Fibroblast of skin of scalp (primary cell): ENCODE data around the gene KRT25.
"Not testable (repeated sequence)": the region's sequence is repeated elsewhere in the genome, so short reads cannot be mapped to it uniquely, and the experiment has no call there.

Source experiments
- DNase-seq: peaks from one replicate; pipeline ENCODE4 v3.0.0-alpha.2; 2013

KRT25 gene

DNA sequence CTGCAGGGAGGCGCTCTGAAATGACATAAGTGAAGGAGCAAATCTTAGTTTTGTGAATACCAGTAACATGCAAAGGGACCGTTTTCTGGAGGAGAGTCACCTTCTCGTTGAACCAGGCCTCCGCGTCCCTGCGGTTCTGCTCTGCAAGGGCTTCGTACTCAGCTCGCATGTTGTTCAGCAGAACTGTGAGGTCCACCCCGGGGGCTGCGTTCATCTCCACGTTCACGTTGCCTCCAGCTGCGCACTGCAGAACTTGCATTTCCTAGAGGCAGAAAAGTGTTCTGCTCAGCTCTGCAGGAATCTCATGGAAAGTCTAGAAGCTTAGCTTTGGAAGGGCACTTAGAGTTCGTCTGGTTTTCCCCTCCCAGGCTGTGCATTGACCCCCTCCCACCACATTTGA lies 4.1 kb downstream of the KRT25 start:
- no peak for DNase-seq

DNA sequence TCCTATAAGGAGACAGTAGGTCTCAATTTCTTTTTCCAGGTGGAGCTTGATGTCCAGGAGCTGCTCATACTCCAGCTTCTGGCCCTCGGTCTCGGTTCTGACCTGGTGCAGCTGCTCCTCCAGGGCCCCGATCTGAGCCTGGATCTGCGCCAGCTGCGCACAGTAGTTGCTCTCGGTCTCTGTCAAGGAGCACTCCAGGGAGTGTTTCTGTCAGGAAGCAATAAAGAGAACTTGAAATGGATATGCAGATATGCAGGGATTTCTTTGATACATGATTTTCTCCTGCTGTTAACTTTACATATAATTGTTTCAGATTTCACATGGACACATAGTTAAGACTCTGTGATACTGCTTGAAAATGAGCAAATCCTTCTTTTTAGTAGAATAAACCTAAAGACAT lies 4.7 kb downstream of the KRT25 start:
- no peak for DNase-seq

DNA sequence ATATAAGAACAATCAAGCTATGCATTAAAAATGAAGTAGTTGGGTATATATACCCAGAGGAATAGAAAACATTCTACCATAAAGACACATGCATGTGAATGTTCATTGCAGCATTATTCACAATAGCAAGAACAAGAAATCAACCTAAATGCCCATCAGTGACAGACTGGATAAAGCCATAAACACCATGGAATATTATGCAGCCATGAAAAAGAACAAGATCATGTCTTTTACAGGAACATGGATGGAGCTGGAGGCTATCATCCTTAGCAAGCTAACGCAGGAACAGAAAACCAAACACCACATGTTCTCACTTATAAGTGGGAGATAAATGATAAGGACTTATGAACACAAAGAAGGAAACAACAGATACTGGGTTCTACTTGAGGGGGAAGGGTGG lies 6.5 kb downstream of the KRT25 start:
- not testable (repeated sequence) for DNase-seq

DNA sequence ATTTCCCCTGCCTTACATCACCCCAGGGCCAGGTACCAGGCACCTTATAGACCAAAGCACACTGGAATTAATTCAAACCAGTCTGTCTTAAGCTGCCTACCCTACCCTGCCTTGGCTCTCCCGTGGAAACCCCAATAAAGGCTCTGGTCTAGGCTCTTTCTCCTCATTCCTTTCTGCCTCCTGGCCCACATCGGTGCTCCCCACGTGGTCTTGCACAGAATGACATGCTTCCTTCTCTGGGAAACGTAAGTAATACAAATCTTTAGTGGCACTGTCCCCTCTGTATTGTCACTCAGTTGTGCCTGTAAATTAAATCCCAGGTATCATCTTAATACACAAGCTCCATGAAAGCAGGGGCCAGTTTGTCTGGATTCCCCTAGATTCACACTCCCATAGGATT lies 16.6 kb downstream of the KRT25 start:
- DNase-seq, result no peak

- no peak for DNase-seq
These were observed 20.1 kb downstream of the KRT25 start for GRCh38 chr17:40735016-40735415.

GRCh38 chr17:40734018-40734417 lies 21.1 kb downstream of the KRT25 start:
- DNase-seq, result no peak

DNA sequence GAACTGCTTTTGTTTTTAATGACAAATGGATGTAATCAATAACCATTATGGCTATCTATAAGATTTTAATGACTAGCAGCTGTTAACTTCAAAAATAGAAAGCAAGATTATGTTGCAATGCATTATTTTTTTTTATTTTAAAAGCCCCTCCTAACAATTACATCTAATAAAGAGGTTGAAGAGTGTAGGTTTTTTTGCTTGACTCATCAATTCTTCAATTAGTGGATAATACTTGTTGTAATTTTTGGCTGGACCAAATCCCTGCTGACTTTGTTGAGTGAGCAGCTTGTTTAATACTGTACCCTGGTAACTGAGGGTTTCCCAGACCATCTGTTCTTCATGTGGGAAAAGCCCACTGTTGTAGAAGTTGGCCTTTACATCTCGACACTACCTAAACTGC lies 24.2 kb downstream of the KRT25 start:
- DNase-seq, result no peak

DNA sequence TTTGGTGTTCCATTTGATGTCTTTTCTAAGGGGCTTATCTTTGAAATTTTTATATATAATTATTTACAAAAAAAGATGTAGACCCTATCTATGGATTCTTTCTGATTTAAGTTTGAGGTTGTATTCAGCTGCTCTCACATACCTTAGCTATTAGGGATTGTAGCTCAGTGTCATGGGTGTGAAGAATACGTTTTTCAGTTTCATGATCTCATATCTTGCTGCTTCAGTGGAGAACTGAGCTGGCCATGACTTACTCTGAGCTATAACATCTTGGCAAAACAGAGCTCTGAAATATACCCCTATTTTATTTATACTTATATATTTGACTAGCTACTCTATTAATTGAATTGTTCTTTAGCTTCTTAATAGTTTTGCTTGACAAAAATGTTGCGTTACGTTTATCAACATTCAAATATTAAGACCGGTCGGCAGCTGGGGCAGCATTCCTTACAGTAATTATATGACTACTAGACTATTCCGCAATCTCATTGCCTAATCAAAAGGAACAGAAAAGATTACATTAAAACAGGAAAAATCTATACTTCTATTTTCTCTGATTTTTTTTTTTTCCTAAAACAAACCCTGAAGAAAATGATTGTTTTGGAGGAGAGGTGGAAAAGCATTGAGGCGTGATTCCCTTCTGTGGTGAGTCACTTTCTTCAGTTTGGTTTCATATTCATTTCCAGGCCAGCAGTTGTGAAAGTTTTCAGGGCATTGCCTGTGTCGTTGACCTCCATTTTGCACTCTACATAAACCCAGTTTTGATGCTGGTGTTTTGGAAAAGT lies 27.5 kb downstream of the KRT25 start:
- DNase-seq, result no peak

GRCh38 chr17:40726919-40727318 lies 28.2 kb downstream of the KRT25 start:
- no peak for DNase-seq

DNA sequence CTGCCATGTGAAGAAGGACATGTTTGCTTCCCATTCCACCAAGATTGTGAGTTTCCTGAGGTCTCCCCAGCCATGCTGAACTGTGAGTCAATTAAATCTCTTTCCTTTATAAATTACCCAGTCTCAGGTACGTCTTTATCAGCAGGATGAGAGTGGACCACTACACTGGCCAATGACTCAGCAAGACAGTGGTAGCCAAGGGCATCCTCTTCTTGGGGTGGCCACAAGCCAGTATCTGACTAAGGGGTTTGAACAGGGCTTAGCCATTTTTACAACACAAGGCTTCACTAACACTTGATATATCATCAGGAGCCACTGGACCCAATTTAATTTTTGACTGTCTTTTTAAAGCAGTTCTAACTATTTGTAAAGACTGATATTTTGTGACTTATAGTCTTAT lies 30.5 kb downstream of the KRT25 start:
- DNase-seq, result no peak

DNA sequence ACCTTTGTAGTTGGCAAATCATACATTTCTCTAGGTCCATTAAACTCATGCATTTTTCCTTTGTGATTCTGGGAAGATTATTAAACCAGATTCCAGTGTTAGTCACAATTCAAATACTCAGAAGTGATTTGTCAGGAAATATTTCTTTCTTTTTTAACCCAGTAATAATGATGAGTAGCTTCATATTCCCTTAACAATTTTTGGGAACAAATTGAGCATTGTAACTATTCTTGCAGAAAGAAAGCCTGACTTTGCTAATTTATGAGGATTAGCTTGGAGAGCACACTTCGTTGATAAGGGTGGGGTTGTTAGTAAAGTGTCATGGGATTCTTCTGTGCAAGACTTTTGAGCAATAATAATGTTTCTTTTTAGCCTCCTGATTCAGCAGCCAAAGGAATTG lies 32.9 kb downstream of the KRT25 start:
- no peak for DNase-seq

DNA sequence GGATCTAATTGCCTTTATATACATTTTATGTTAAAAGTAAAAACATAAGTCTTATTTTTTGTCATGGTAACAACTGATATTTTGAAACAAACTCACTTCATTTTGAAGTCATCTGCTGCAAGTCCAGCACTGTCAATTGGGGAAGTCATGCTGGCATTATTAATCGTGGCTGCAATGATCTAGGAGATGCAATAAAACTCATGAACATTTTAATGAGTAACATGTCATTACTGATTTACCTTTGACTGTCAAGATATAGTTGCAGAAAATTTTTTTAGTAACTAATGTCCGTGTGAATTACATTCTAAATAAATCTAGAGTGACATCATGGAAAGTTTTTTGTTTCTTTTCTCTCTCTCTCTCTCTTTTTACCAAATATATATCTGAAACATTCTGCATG lies 34.2 kb downstream of the KRT25 start:
- no peak for DNase-seq

DNA sequence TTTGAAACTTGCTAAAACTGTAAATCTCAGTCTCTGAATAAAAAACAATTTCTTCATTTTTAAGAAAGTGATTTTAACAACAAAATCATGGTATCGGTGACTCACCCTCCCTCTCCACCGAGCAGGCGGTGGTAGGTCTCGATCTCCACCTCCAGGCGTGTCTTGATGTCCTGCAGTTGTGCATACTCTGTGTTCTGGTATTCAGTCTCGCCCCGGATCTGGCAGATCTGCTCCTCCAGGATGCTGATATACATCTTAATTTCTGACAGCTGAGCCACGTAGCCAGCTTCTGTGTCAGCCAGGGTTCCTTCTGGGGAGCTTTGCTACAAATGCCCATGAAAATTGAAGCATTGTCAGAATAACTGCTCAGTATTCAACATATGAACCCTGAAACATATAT lies 36.2 kb downstream of the KRT25 start:
- DNase-seq, result no peak

- DNase-seq, result no peak
These were observed 37.4 kb downstream of the KRT25 start for GRCh38 chr17:40717776-40718175.

GRCh38 chr17:40714473-40714872 lies 40.7 kb downstream of the KRT25 start:
- DNase-seq, result no peak

GRCh38 chr17:40707745-40708144 lies 47.4 kb downstream of the KRT25 start:
- no peak for DNase-seq

DNA sequence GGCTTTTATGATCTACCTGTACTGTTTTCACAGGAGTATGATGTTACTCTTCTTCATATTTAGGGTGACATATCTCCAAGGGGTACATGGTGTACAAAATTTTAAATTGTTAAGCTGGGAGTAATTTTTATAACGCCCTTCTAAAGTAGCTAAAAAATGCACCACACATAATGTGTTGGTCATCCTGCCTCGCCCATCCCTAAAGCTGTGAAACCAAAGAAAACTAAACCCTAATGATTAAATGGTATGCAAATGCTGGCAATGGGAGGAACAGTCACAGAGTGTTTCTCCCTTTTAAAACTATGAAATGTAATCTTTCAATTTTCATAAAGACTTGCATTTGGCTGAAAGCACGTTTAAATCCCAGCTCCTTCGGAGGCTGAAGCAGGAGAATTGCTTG lies 49.5 kb downstream of the KRT25 start:
- DNase-seq, result no peak

- DNase-seq, result no peak
These were observed 51.5 kb downstream of the KRT25 start, which contains the start of gene KRT24 for GRCh38 chr17:40703652-40704051. Gene KRT24 (minus strand): TSS chr17:40703752. CDS start chr17:40703693, 59 bp downstream.

DNA sequence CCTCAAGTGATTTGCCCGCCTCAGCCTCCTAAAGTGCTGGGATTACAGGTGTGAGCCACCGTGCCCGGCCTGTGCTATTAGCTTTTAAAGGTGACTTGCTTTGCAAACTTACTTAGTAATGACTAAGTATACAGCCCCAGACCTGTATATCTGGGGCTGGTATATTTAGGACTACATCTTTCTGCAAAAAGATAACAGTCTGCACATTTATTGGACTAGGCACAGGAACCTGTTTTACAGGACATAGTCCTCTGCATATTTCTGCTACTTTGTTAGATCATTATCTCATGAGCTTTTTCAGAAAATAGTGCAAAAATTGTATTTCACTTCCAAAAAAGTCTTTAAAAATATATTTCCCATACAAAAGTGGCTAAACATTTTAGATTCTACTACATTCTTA lies 52.9 kb downstream of the KRT25 start:
- no peak for DNase-seq

GRCh38 chr17:40699853-40700252 lies 55.3 kb downstream of the KRT25 start:
- DNase-seq, result no peak

DNA sequence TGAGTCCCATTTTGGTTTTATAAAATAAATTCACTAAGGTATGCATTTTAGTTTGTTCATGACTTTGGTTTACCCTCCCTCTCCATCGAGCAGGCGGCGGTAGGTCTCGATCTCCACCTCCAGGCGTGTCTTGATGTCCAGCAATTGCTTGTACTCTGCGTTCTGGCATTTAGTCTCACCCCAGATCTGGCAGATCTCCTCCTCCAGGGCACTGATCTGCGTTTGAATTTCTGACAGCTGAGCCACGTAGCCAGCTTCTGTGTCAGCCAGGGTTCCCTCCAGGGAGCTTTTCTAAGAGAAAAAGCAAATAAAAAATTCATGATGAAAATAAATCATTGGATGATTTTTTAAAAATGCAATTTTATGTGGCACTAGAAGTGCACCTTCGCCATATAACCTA lies 55.8 kb downstream of the KRT25 start:
- no peak for DNase-seq
